GM21529 (cell line): ENCODE data around the gene TBC1D24.
A peak's percentile ranks its signal among the peaks of the same experiment; 100 is the strongest.

Source experiments
- ATAC-seq: cut with Tn5 transposase; IDR thresholded peaks from one replicate; pipeline ENCODE4 v1.9.1; 2021; ENCODE audit not compliant: unreplicated experiment

TBC1D24 gene

GRCh38 chr16:2481676-2482075 is 6.7 kb downstream of the TBC1D24 start:
- no peak for ATAC-seq

GRCh38 chr16:2482249-2482648 is 7.3 kb downstream of the TBC1D24 start:
- ATAC-seq, result no peak

- no peak for ATAC-seq
These were observed 8.0 kb downstream of the TBC1D24 start for GRCh38 chr16:2482708-2483534.

GRCh38 chr16:2483939-2484897 is 9.3 kb downstream of the TBC1D24 start:
- no peak for ATAC-seq

- no peak for ATAC-seq
These were observed 10.1 kb downstream of the TBC1D24 start for GRCh38 chr16:2484898-2485508.

GRCh38 chr16:2485811-2486507 is 11.0 kb downstream of the TBC1D24 start:
- no peak for ATAC-seq

- ATAC-seq, result peak; percentile 69
These were observed 12.0 kb downstream of the TBC1D24 start for GRCh38 chr16:2486645-2487516.

GRCh38 chr16:2487517-2487842 is 12.6 kb downstream of the TBC1D24 start:
- no peak for ATAC-seq

GRCh38 chr16:2487903-2488531 is 13.1 kb downstream of the TBC1D24 start:
- ATAC-seq, result no peak

GRCh38 chr16:2489581-2489980 is 14.7 kb downstream of the TBC1D24 start:
- ATAC-seq, result no peak

GRCh38 chr16:2490190-2491105 is 15.5 kb downstream of the TBC1D24 start:
- ATAC-seq, result no peak

GRCh38 chr16:2492292-2492691 is 17.4 kb downstream of the TBC1D24 start:
- no peak for ATAC-seq

GRCh38 chr16:2493605-2494004 is 18.7 kb downstream of the TBC1D24 start:
- no peak for ATAC-seq

GRCh38 chr16:2494616-2495015 is 19.7 kb downstream of the TBC1D24 start:
- ATAC-seq, result no peak

GRCh38 chr16:2495041-2495440 is 20.1 kb downstream of the TBC1D24 start:
- ATAC-seq, result no peak

- no peak for ATAC-seq
These were observed 21.5 kb downstream of the TBC1D24 start for GRCh38 chr16:2496223-2497115.

GRCh38 chr16:2497116-2497630 is 22.2 kb downstream of the TBC1D24 start:
- no peak for ATAC-seq
